H9 (cell line): ENCODE results near the gene HOXA7. TPM values are rescaled to one million over a fixed set of nuclear protein-coding genes. Genes with fewer than 3 reads are reported as not detected.

Experiments used
- DNase-seq: peaks from one replicate; pipeline ENCODE4 v3.0.0-alpha.2; 2017
- H2AFZ ChIP-seq: one replicate; pipeline ENCODE4 v1.6.1; 2013; ENCODE audit warnings: mild to moderate bottlenecking, low read length, control low read depth, moderate library complexity
- H2AK5ac ChIP-seq: 2 replicates; pipeline ENCODE4 v1.6.1; 2013; ENCODE audit warnings: low read length, control low read depth, mixed read lengths; ENCODE audit not compliant: insufficient read length
- H2BK120ac ChIP-seq: one replicate; pipeline ENCODE4 v1.6.1; 2013; ENCODE audit warnings: low read depth, mild to moderate bottlenecking, low read length, control low read depth, inconsistent platforms; ENCODE audit not compliant: poor library complexity, severe bottlenecking
- H2BK12ac ChIP-seq: 2 replicates; pipeline ENCODE4 v1.6.1; 2013; ENCODE audit warnings: low read length, control low read depth, mixed read lengths, low read depth; ENCODE audit not compliant: insufficient read length
- H2BK15ac ChIP-seq: 2 replicates; pipeline ENCODE4 v1.6.1; 2013; ENCODE audit warnings: low read depth, low read length, control low read depth
- H2BK20ac ChIP-seq: one replicate; pipeline ENCODE4 v1.6.1; 2013; ENCODE audit warnings: low read depth, mild to moderate bottlenecking, low read length, control low read depth, inconsistent platforms; ENCODE audit not compliant: poor library complexity, severe bottlenecking
- H2BK5ac ChIP-seq: 2 replicates; pipeline ENCODE4 v1.6.1; 2013; ENCODE audit warnings: low read length, control low read depth, mixed read lengths; ENCODE audit not compliant: insufficient read length
- H3K14ac ChIP-seq: 2 replicates; pipeline ENCODE4 v1.6.1; 2013; ENCODE audit warnings: low read length, control low read depth; ENCODE audit not compliant: insufficient read depth
- H3K18ac ChIP-seq: 2 replicates; pipeline ENCODE4 v1.6.1; 2013; ENCODE audit warnings: low read depth, mild to moderate bottlenecking, mixed read lengths, low read length, control low read depth; ENCODE audit not compliant: insufficient read length
- H3K23ac ChIP-seq: 2 replicates; pipeline ENCODE4 v1.6.1; 2013; ENCODE audit warnings: low read length, control low read depth, mixed read lengths, low read depth; ENCODE audit not compliant: insufficient read length
- H3K23me2 ChIP-seq: 2 replicates; pipeline ENCODE4 v1.6.1; 2013; ENCODE audit warnings: low read depth, mild to moderate bottlenecking, mixed read lengths, low read length, control low read depth; ENCODE audit not compliant: insufficient read length, poor library complexity, severe bottlenecking
- H3K27ac ChIP-seq: 2 replicates; pipeline ENCODE4 v1.5.1; 2013; ENCODE audit warnings: low read length, control low read depth, mixed read lengths, low read depth; ENCODE audit not compliant: insufficient read length
- H3K27me3 ChIP-seq: 2 replicates; pipeline ENCODE4 v1.6.1; 2013; ENCODE audit warnings: low read length, control low read depth, inconsistent platforms; ENCODE audit not compliant: insufficient read depth
- H3K4ac ChIP-seq: 2 replicates; pipeline ENCODE4 v1.6.1; 2013; ENCODE audit warnings: low read depth, mild to moderate bottlenecking, control low read depth, inconsistent platforms, low read length, moderate library complexity
- H3K4me1 ChIP-seq: 2 replicates; pipeline ENCODE4 v1.6.1; 2013; ENCODE audit warnings: low read length, control low read depth, inconsistent platforms; ENCODE audit not compliant: insufficient read depth
- H3K4me2 ChIP-seq: 2 replicates; pipeline ENCODE4 v1.6.1; 2013; ENCODE audit warnings: low read length, control low read depth, mixed read lengths; ENCODE audit not compliant: insufficient read length, insufficient read depth
- H3K56ac ChIP-seq: 2 replicates; pipeline ENCODE4 v1.6.1; 2013; ENCODE audit warnings: low read depth, mild to moderate bottlenecking, mixed read lengths, low read length, control low read depth; ENCODE audit not compliant: insufficient read length
- H3K79me1 ChIP-seq: 2 replicates; pipeline ENCODE4 v1.6.1; 2013; ENCODE audit warnings: low read depth, mild to moderate bottlenecking, moderate library complexity, low read length, control low read depth, inconsistent platforms; ENCODE audit not compliant: insufficient read depth, poor library complexity, severe bottlenecking
- H3K79me2 ChIP-seq: 2 replicates; pipeline ENCODE4 v1.6.1; 2013; ENCODE audit warnings: low read length, control low read depth, inconsistent platforms; ENCODE audit not compliant: insufficient read depth
- H3K9ac ChIP-seq: 2 replicates; pipeline ENCODE4 v1.6.1; 2013; ENCODE audit warnings: low read length, control low read depth, mixed read lengths; ENCODE audit not compliant: insufficient read length; ENCODE audit errors: extremely low read depth
- H3K9me3 ChIP-seq: one replicate; pipeline ENCODE4 v1.6.1; 2013; ENCODE audit warnings: low read depth, low read length, inconsistent platforms; ENCODE audit not compliant: control insufficient read depth
- H3T11ph ChIP-seq: one replicate; pipeline ENCODE4 v1.6.1; 2013; ENCODE audit warnings: mild to moderate bottlenecking, low read length, control low read depth, inconsistent platforms
- H4K20me1 ChIP-seq: one replicate; pipeline ENCODE4 v1.6.1; 2013; ENCODE audit not compliant: control insufficient read depth, insufficient read length, insufficient read depth
- H4K5ac ChIP-seq: 2 replicates; pipeline ENCODE4 v1.6.1; 2013; ENCODE audit warnings: low read depth, mild to moderate bottlenecking, mixed read lengths, low read length, control low read depth; ENCODE audit not compliant: insufficient read length
- H4K8ac ChIP-seq: replicated peaks from 2 replicates; pipeline ENCODE4 v1.6.1; 2013; ENCODE audit warnings: low read length, control low read depth, mixed read lengths, low read depth; ENCODE audit not compliant: insufficient read length
- H4K91ac ChIP-seq: 2 replicates; pipeline ENCODE4 v1.6.1; 2013; ENCODE audit warnings: low read depth, mild to moderate bottlenecking, moderate library complexity, mixed read lengths, low read length, control low read depth; ENCODE audit not compliant: insufficient read length
- H3K27ac Mint-ChIP-seq, 3 experiments: 2 replicates in 2 of 3; 3 replicates in 1 of 3; pipeline ENCODE4 v1.8.0; 2020 to 2021; ENCODE audit warnings: mixed read lengths in 3 of 3, mild to moderate bottlenecking in 1 of 3, moderate library complexity in 1 of 3
- H3K27me3 Mint-ChIP-seq: 2 replicates; pipeline ENCODE4 v1.8.0; 2021; ENCODE audit warnings: low read depth, mild to moderate bottlenecking, moderate library complexity, mixed read lengths
- H3K36me3 Mint-ChIP-seq, 3 experiments: 2 replicates in 2 of 3; 3 replicates in 1 of 3; pipeline ENCODE4 v1.8.0; 2020 to 2021; ENCODE audit warnings: low read depth in 3 of 3, mixed read lengths in 3 of 3; ENCODE audit not compliant: insufficient read depth in 1 of 3
- H3K4me1 Mint-ChIP-seq, 2 experiments: 2 replicates each; pipeline ENCODE4 v1.8.0; 2020; ENCODE audit warnings: mixed read lengths in 2 of 2
- H3K4me3 Mint-ChIP-seq, 2 experiments: 2 replicates in 1 of 2; 3 replicates in 1 of 2; pipeline ENCODE4 v1.8.0; 2020 to 2021; ENCODE audit warnings: mild to moderate bottlenecking in 2 of 2, mixed read lengths in 2 of 2, moderate library complexity in 1 of 2
- H3K9me3 Mint-ChIP-seq, 2 experiments: 2 replicates in 1 of 2; 3 replicates in 1 of 2; pipeline ENCODE4 v1.8.0; 2020; ENCODE audit warnings: mild to moderate bottlenecking in 2 of 2, mixed read lengths in 2 of 2, moderate library complexity in 1 of 2
- CTCF ChIP-seq: fragments of 200-600 bp; sonication (generic); conservative IDR thresholded peaks from 3 replicates; pipeline ENCODE4 v1.8.0; 2021; ENCODE audit warnings: antibody characterized with exemption, mild to moderate bottlenecking
- WGBS: extraction: QIAGEN DNeasy Blood & Tissue Kit; methylation state at CpG from one replicate; pipeline ENCODE4 v1.1.7; 2013; ENCODE audit warnings: missing lambda C conversion rate, low lambda C conversion rate, mixed read lengths; ENCODE audit not compliant: insufficient read length; ENCODE audit errors: extremely low coverage; 5-methylcytosine and 5-hydroxymethylcytosine counted together
- total RNA-seq: library from RNA; stranded (reverse); gene quantifications from 2 replicates; pipeline ENCODE4 v1.2.1, GENCODE V29; 2021

The HOXA7 gene
- total RNA-seq, 1 experiment from 2014 or later: not detected

- H3K18ac ChIP-seq: no peak overlapping the region
- no peak overlapping the region for H2BK5ac ChIP-seq
- H3K56ac ChIP-seq: no peak overlapping the region
- no peaks in the 10 kb centered on the region for H3K79me2 ChIP-seq
- peak; percentile 50 for DNase-seq
- Mint-ChIP-seq H3K9me3 (peaks cover 1 to 16% of the 10 kb centered on the region in 2 experiments; a peak in 3 of 5 replicates), H3K27me3 (peaks cover 100% of the 10 kb centered on the region), H3K36me3 (peaks cover 0 to 2% (median 0%) of the 10 kb centered on the region in 3 experiments; a peak in 3 of 7 replicates), H3K27ac (no peak overlapping the region), H3K4me1 (peaks cover 17 to 42% of the 10 kb centered on the region in 2 experiments), H3K4me3 (peak overlapping the region in 1 of 2 experiments; percentile 18; a peak in 1 of 5 replicates)
- H2BK12ac ChIP-seq: no peak overlapping the region
- H3K79me1 ChIP-seq: no peaks in the 10 kb centered on the region
- no peak overlapping the region for H3K4ac ChIP-seq
- no peak overlapping the region for H2BK20ac ChIP-seq
- no peak for TF ChIP-seq CTCF
- H3K23me2 ChIP-seq: no peaks in the 10 kb centered on the region
- no peak overlapping the region for H3K9ac ChIP-seq
- no peak overlapping the region for H4K5ac ChIP-seq
- H3K27ac ChIP-seq: no peak overlapping the region
- H2AFZ ChIP-seq: no peak overlapping the region
- H2AK5ac ChIP-seq: no peak overlapping the region
- no peak overlapping the region for H2BK15ac ChIP-seq
- no peak overlapping the region for H3K14ac ChIP-seq
- no peak overlapping the region for H4K8ac ChIP-seq
- no CpG with 5 or more reads among the region's 22 CpGs for WGBS
- no peak overlapping the region for H3K4me2 ChIP-seq
- H3K4me1 ChIP-seq: no peaks in the 10 kb centered on the region
- H3K27me3 ChIP-seq: peaks cover 98% of the 10 kb centered on the region
- H3T11ph ChIP-seq: no peak overlapping the region
- H3K23ac ChIP-seq: no peak overlapping the region
- H2BK120ac ChIP-seq: no peak overlapping the region
- no peaks in the 10 kb centered on the region for H4K20me1 ChIP-seq
- H3K9me3 ChIP-seq: no peaks in the 10 kb centered on the region
- H4K91ac ChIP-seq: no peak overlapping the region
These were observed 33.0 kb upstream of the HOXA7 start for GRCh38 chr7:27189295-27189996.
